MCF 10A (cell line): Measurements from ENCODE around the gene MGA. TPM values are rescaled to one million over a fixed set of nuclear protein-coding genes. Genes with fewer than 3 reads are reported as not detected.

Experiments used
- Bru-seq: library from RNA; stranded (reverse); fragments of 400-500 nt; gene quantifications from one replicate; lab custom pipeline; 2021; lab: Mats Ljungman, UMichigan
- BruChase-seq, 2 experiments: library from RNA; stranded (reverse); fragments of 400-500 nt; gene quantifications; one replicate each; lab custom pipeline; 2021; lab: Mats Ljungman, UMichigan
- BruUV-seq: library from RNA; stranded (reverse); fragments of 400-500 nt; replicated peaks from 2 replicates; lab custom pipeline; 2021; lab: Mats Ljungman, UMichigan
- CTCF ChIA-PET: fragments of 300-600 bp; sonication (Branson Sonifier 250); formaldehyde crosslinking; extraction: SDS; loops from one replicate; lab custom pipeline; 2021; ENCODE audit warnings: antibody characterized with exemption, inconsistent platforms; lab: Yijun Ruan, JAX
- POLR2A ChIA-PET: fragments of 300-600, 350-650 bp; sonication (Branson Sonifier 250); formaldehyde crosslinking; extraction: SDS; loops from one replicate; lab custom pipeline; 2020; ENCODE audit warnings: antibody characterized with exemption, inconsistent platforms; lab: Yijun Ruan, JAX
- DNase-seq: peaks from one replicate; pipeline ENCODE4 v3.0.0-alpha.2; 2018; ENCODE audit not compliant: unreplicated experiment
- H3K27ac Mint-ChIP-seq: one replicate; pipeline ENCODE4 v1.8.0; 2022; ENCODE audit warnings: mild to moderate bottlenecking, low read depth, mixed read lengths; ENCODE audit not compliant: unreplicated experiment
- H3K27me3 Mint-ChIP-seq: one replicate; pipeline ENCODE4 v1.8.0; 2022; ENCODE audit warnings: mixed read lengths; ENCODE audit not compliant: insufficient read depth, unreplicated experiment
- H3K36me3 Mint-ChIP-seq: one replicate; pipeline ENCODE4 v1.8.0; 2022; ENCODE audit warnings: mild to moderate bottlenecking, moderate library complexity, mixed read lengths; ENCODE audit not compliant: insufficient read depth, unreplicated experiment
- H3K4me1 Mint-ChIP-seq: one replicate; pipeline ENCODE4 v1.8.0; 2022; ENCODE audit warnings: mixed read lengths; ENCODE audit not compliant: insufficient read depth, unreplicated experiment
- H3K4me3 Mint-ChIP-seq: one replicate; pipeline ENCODE4 v1.8.0; 2022; ENCODE audit warnings: mild to moderate bottlenecking, moderate library complexity, mixed read lengths; ENCODE audit not compliant: unreplicated experiment
- H3K9me3 Mint-ChIP-seq: one replicate; pipeline ENCODE4 v1.8.0; 2022; ENCODE audit warnings: mixed read lengths; ENCODE audit not compliant: unreplicated experiment
- intact Hi-C: fragments of 100-400 bp; cut with micrococcal nuclease; formaldehyde crosslinking; loops from 2 replicates; pipeline ENCODE4 v1.14.1; 2022
- long read RNA-seq: library from polyadenylated mRNA; stranded (forward); transcript quantifications from one replicate; pipeline ENCODE4 v2.0.0, GENCODE V29; 2022
- total RNA-seq: library from RNA; stranded (reverse); gene quantifications from 2 replicates; pipeline ENCODE4 v1.2.3, GENCODE V29; 2022
- TF ChIP-seq, protein P1 (sequence below): fragments of 200-600 bp; IDR thresholded peaks from one replicate; pipeline ENCODE4 v1.8.0; 2022; ENCODE audit warnings: antibody characterized with exemption, mild to moderate bottlenecking; ENCODE audit not compliant: unreplicated experiment

The MGA gene
- 15.9 and 17.5 TPM in 2 replicates for total RNA-seq
- Bru-seq, nascent RNA, result percentile 71 among the genes with signal in this experiment
- percentile 73 among the genes with signal in this experiment for BruChase-seq, experiment 1, labeled RNA remaining after a 6-hour chase
- BruChase-seq, experiment 2, labeled RNA remaining after a 2-hour chase, result percentile 73 among the genes with signal in this experiment
- long read RNA-seq, partial matches to known transcripts, result 1 of 2 reads
- long read RNA-seq, other reads (novel, unspliced or antisense), result 1 of 2 reads

DNA sequence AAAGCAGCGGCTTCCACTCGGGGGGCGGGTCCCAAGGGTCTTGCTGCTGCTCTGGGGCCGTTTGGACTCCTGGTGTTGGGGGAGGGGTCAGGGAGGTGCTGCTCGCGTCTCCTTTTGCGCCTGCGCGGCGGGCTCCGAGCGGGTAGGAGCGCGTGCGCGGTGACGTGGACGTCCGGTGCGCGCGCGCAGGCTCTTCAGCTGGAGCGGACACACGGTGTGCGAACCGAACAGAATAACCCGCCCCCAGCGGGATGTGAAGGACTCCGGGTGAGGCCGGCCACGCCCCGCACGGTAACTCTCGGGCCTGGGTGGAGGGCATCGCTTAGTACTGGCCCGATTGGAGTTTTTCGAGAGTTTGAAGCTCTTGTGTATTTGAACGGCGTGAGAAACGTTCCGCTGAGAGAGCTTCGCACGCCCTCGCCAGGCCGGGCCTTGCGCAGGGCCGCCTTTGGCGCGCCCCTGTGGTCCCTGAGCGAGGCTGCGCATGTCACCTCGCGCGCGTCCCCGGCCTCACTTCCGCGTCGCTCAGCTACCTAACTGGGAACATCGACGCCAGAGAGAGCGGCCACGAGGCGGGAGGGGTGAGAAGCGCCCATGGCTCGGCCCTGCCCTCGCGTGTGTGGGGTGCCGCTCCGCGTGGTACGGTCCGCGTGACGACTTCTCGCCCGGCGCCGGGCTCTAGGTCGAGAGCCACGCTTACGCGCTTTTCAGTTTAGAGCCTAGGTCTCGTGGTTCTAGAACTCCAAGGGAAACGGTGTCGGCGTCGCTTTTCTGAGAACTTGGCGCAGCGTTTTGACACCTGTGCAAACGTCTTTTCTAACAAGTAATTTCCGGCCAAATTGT lies at the start of gene MGA:
TSS of gene MGA (plus strand) at position 171 of the 843 bp plus-strand sequence.
- TF ChIP-seq, protein P1, sequence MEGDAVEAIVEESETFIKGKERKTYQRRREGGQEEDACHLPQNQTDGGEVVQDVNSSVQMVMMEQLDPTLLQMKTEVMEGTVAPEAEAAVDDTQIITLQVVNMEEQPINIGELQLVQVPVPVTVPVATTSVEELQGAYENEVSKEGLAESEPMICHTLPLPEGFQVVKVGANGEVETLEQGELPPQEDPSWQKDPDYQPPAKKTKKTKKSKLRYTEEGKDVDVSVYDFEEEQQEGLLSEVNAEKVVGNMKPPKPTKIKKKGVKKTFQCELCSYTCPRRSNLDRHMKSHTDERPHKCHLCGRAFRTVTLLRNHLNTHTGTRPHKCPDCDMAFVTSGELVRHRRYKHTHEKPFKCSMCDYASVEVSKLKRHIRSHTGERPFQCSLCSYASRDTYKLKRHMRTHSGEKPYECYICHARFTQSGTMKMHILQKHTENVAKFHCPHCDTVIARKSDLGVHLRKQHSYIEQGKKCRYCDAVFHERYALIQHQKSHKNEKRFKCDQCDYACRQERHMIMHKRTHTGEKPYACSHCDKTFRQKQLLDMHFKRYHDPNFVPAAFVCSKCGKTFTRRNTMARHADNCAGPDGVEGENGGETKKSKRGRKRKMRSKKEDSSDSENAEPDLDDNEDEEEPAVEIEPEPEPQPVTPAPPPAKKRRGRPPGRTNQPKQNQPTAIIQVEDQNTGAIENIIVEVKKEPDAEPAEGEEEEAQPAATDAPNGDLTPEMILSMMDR, result no peak
- Mint-ChIP-seq H3K4me1 (peaks cover 9% of the 10 kb centered on the region), H3K4me3 (peak within 1 kb of the TSS; percentile 86), H3K27me3 (no peaks in the 10 kb centered on the region), H3K9me3 (no peaks in the 10 kb centered on the region), H3K36me3 (no peaks in the 10 kb centered on the region), H3K27ac (peak within 1 kb of the TSS; percentile 61)
- peak; percentile 18 for DNase-seq
- intact Hi-C loops, result no loop called here
- no TSS peak for BruUV-seq
- POLR2A ChIA-PET, result interaction anchor here (0.6 to 4.2 kb wide), 9 partner anchors 11 to 328 kb away, joined by 3 to 19 read pairs (median 3); partner anchors contain the start of genes MAPKBP1, OIP5 and RPAP1
- CTCF ChIA-PET, result interaction anchor here (0.5 to 2.2 kb wide), 5 partner anchors 11 to 244 kb away, joined by 3 to 9 read pairs (median 4); no protein-coding TSS in a partner anchor

DNA sequence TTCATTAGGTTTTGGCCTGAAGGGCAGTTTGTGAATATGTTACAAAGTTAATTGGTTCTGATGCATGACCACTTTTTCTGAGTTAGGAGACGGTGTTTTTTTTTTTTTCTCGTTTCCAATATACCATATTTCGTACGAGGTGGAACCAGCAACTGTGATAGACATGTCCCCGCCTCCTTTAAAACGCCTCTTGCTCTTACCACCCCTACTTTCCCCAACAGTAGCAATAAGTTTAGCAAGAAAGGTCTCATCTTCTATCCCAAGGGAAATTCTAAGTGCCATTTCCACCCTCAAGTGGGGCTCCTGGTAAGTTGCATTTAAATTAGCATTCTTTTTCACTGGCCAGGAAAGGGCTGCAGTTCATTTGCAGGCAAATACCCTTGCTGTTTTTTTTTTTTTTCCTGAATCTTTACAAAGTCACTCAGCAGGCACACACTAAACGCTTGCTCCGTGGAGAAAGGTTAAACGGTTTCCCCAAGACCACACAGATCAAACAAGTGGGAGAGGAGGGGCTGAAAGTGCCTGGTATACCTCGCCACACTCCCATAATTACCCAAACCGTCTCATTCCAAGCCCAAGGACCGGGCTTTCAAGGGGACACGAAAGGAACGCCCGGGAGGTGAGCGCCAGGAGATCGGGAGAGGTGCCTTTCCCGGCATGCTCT lies 39.5 kb upstream of the MGA start:
- TSS peak; percentile 89 for BruUV-seq

DNA sequence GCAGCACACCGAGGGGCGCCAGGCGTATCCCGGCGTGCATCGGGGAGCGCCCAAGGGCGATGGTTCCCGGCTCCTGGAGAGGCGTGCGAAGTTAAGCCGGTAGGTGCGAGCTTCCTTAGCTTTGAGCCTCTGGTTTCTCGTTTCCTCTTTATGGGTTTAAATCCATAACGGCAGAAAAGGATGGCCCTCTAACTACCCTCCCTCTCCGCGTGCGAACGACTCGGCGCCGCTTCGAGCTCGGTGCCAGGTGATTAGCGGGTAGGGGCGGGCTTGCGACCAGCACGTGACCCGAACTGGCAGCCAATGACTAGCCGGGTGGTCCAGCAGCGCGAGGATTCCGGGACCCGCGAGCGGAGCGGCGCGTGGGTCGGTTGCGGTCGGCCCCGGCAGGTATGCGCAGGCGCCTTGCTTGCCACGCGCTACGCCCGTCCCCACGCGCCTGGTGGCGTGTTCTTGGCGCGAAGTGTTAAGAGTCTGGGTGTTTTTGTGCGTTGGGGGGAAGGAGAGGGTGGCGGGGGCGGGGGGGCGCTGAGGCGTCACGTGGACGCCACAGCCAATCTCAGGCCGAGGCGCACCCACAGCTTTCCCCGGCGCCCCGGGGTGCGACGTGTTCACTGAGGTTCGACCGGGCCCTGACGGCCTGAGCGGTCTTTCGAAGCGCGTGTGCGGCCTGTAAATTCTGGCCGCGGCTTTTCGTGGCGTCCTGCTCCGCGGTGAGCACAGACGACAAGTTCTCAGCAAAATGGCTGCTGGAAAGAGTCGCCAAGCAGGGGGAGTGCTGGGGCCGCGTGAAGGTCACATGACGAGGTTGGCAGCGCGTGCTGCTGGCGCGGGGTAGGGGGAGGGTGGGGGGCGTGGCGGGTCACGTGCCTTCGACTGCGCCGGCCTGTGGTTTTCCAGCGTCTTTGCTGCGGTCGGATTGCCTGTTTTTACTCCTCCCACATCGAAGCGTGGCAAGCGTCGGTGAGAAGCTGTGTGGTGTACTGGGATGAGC lies 38.7 kb upstream of the MGA start:
- no peaks in the 10 kb centered on the region for H3K4me1 Mint-ChIP-seq
- H3K4me3 Mint-ChIP-seq, result peak overlapping the region; percentile 82
- H3K27ac Mint-ChIP-seq, result peak overlapping the region; percentile 97
- H3K36me3 Mint-ChIP-seq, result peaks cover 6% of the 10 kb centered on the region
- TF ChIP-seq, protein P1, result no peak
- BruUV-seq, result no TSS peak
- H3K9me3 Mint-ChIP-seq, result no peaks in the 10 kb centered on the region
- ChIA-PET CTCF (interaction anchor here (0.7 kb wide), 1 partner anchor 18 kb away, joined by 4 read pairs; no protein-coding TSS in a partner anchor), POLR2A (interaction anchor here (0.6 to 1.8 kb wide), 6 partner anchors 17 to 268 kb away, joined by 3 to 6 read pairs (median 4); partner anchors contain the start of genes MGA and RPAP1)
- intact Hi-C loops, result no loop called here
- H3K27me3 Mint-ChIP-seq, result no peaks in the 10 kb centered on the region
- peak; percentile 85 for DNase-seq

More for the DNA sequence above, 39.5 kb upstream of the MGA start:
- peak overlapping the region; percentile 97 for H3K27ac Mint-ChIP-seq
- intact Hi-C loops, result no loop called here
- H3K4me1 Mint-ChIP-seq, result no peaks in the 10 kb centered on the region
- CTCF ChIA-PET, result interaction anchor here (0.9 kb wide), 1 partner anchor 17 kb away, joined by 3 read pairs; no protein-coding TSS in a partner anchor
- H3K4me3 Mint-ChIP-seq, result peak overlapping the region; percentile 82
- H3K27me3 Mint-ChIP-seq, result no peaks in the 10 kb centered on the region
- TF ChIP-seq, protein P1, result no peak
- H3K36me3 Mint-ChIP-seq, result peaks cover 6% of the 10 kb centered on the region
- POLR2A ChIA-PET, result interaction anchor here (0.5 to 1.8 kb wide), 4 partner anchors 40 to 267 kb away, joined by 3 to 6 read pairs (median 4); partner anchors contain the start of gene MGA
- no peak for DNase-seq
- no peaks in the 10 kb centered on the region for H3K9me3 Mint-ChIP-seq
